ENCODE data around the gene GRIP2.

DNA sequence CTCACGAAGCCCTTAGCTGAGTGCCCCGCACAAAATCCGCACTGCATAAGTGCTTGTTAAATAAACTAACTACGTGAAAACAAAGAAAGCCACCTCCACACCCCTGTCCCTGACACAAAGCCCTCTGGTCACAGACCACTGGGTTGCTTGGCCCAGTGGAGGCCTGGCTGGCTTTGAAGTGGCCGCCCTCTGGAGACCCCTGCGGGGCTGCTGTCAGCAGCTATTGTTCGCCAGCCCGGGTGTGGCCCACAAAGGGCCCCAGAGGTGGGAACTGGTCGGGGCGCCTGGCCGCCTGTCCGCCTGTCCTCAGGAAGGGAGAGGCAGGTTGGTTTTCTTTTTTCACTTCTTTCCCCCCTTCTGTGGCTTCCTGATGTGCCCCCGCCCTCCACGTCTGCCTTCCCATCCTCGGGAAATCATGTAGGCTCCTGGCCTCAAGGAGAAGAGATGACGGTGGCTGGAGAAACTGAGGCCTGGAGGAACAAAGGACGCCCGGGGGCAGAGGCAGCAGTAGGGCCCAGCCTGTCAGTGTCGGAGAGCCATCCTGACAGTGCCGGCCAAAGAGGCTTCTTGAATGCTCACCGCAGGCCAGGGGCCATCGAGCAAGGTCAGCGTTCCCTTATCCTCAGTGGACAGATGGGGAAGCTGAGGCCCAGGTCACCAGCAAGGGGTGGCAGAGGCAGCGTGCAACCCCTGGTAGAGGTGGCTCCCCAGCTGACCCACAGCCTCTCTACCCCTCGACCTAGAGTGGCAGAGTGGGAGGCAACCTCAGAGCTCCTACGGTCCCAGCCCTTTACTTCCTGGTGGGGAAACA lies 76.6 kb downstream of the GRIP2 start:
- TF ChIP-seq CTCF (IDR thresholded peaks at IDR 0.05; ENCODE audit: insufficient read depth, low read depth, low read length) (no peak), EZH2 (IDR thresholded peaks at IDR 0.05; ENCODE audit: insufficient read depth, low read length) (no peak)

Data from astrocyte (in vitro differentiated cells and primary cell).